HepG2 (cell line): Measurements from ENCODE around the gene SVIP. TPM values are rescaled to one million over a fixed set of nuclear protein-coding genes. Genes with fewer than 3 reads are reported as not detected.

Experiments
- AHR ChIP-seq: IDR thresholded peaks from 2 replicates; pipeline ENCODE4 v1.6.1; 2018; ENCODE audit warnings: missing genetic modification reagents, missing compliant biosample characterization
- ESRRA ChIP-seq: sonication (generic); formaldehyde crosslinking; IDR thresholded peaks from 2 replicates; pipeline ENCODE4 v1.5.1; 2020; ENCODE audit warnings: mild to moderate bottlenecking, low read depth, missing genetic modification reagents
- ETV5 ChIP-seq: IDR thresholded peaks from 2 replicates; pipeline ENCODE4 v1.6.1; 2018; ENCODE audit warnings: missing biosample characterization, missing genetic modification reagents, inconsistent platforms, borderline replicate concordance
- GLMP ChIP-seq: sonication (generic); formaldehyde crosslinking; IDR thresholded peaks from 2 replicates; pipeline ENCODE4 v1.9.0; 2021; ENCODE audit warnings: missing genetic modification reagents, mild to moderate bottlenecking, borderline replicate concordance
- IKZF5 ChIP-seq: IDR thresholded peaks from 2 replicates; pipeline ENCODE4 v1.6.1; 2018; ENCODE audit warnings: missing genetic modification reagents, mild to moderate bottlenecking, missing compliant biosample characterization
- KDM2A ChIP-seq: sonication (generic); formaldehyde crosslinking; IDR thresholded peaks from 2 replicates; pipeline ENCODE4 v1.4.0; 2020; ENCODE audit warnings: low read depth, missing genetic modification reagents, borderline replicate concordance
- SOX6 ChIP-seq, 2 experiments: fragments of 450-650 bp in 1 of 2; sonication (generic) in 1 of 2; formaldehyde crosslinking in 1 of 2; IDR thresholded peaks; 2 replicates each; pipeline versions ENCODE4 v1.4.0 to v1.6.1; 2017 to 2020; ENCODE audit warnings: antibody characterized with exemption in 1 of 2, mild to moderate bottlenecking in 1 of 2, missing genetic modification reagents in 1 of 2
- TARDBP ChIP-seq: sonication (generic); formaldehyde crosslinking; IDR thresholded peaks from 2 replicates; pipeline ENCODE4 v1.8.0; 2022; ENCODE audit warnings: mild to moderate bottlenecking, missing genetic modification reagents
- THAP11 ChIP-seq: IDR thresholded peaks from 2 replicates; pipeline ENCODE4 v1.6.1; 2016; ENCODE audit warnings: missing biosample characterization, missing genetic modification reagents
- TSC22D2 ChIP-seq: sonication (generic); formaldehyde crosslinking; IDR thresholded peaks from 2 replicates; pipeline ENCODE4 v1.5.1; 2020; ENCODE audit warnings: missing genetic modification reagents, mild to moderate bottlenecking, borderline replicate concordance
- ZIK1 ChIP-seq: sonication (generic); formaldehyde crosslinking; IDR thresholded peaks from 2 replicates; pipeline ENCODE4 v1.5.0; 2020; ENCODE audit warnings: mild to moderate bottlenecking, low read depth, missing genetic modification reagents, borderline replicate concordance
- ZNF354B ChIP-seq: sonication (generic); formaldehyde crosslinking; IDR thresholded peaks from 2 replicates; pipeline ENCODE4 v1.8.0; 2022; ENCODE audit warnings: mild to moderate bottlenecking, missing genetic modification reagents
- ZNF430 ChIP-seq: sonication (generic); formaldehyde crosslinking; IDR thresholded peaks from 2 replicates; pipeline ENCODE4 v1.9.0; 2021; ENCODE audit warnings: mild to moderate bottlenecking, missing genetic modification reagents
- ZNF83 ChIP-seq: sonication (generic); formaldehyde crosslinking; IDR thresholded peaks from 2 replicates; pipeline ENCODE4 v1.4.0; 2020; ENCODE audit warnings: missing genetic modification reagents, mild to moderate bottlenecking, borderline replicate concordance
- polyA plus RNA-seq, 8 experiments: library from polyadenylated mRNA; depleted of rRNA in 3 of 8; stranded (reverse) in 7 of 8; unstranded in 1 of 8; fragments of >200 nt; fragmentation: Illumina TruSeq in 4 of 8; extraction: Trizol in 4 of 8; gene quantifications; 2 replicates each; pipeline versions ENCODE4 v1.2.1 to v1.2.3, GENCODE V29; 2011 to 2016; ENCODE audit warnings: low read depth in 4 of 8, missing spikeins in 1 of 8, mixed read lengths in 1 of 8; ENCODE audit not compliant: insufficient read depth in 1 of 8
- total RNA-seq, 5 experiments: library from RNA; depleted of rRNA; stranded (reverse); fragments of >200 nt; fragmentation: Illumina TruSeq; extraction: Trizol; gene quantifications; 2 replicates each; pipeline ENCODE4 v1.2.3, GENCODE V29; 2016; ENCODE audit warnings: low read depth in 1 of 5
- TF ChIP-seq, protein P1 (sequence below): sonication (generic); formaldehyde crosslinking; IDR thresholded peaks from 2 replicates; pipeline ENCODE4 v1.8.0; 2022; ENCODE audit warnings: missing genetic modification reagents, mild to moderate bottlenecking, inconsistent platforms, borderline replicate concordance
- TF ChIP-seq, protein P2 (sequence below): IDR thresholded peaks from 2 replicates; pipeline ENCODE4 v1.6.1; 2012; ENCODE audit warnings: low read length, improper control_type of control experiment
- TF ChIP-seq, protein P3 (sequence below): sonication (generic); formaldehyde crosslinking; IDR thresholded peaks from 2 replicates; pipeline ENCODE4 v1.4.0; 2020; ENCODE audit warnings: missing genetic modification reagents, borderline replicate concordance

SVIP gene
- total and polyA plus RNA-seq, 2 of the 13 experiments (the other 11 are each of a cell fraction or from before 2014, with no cell fraction given): 6.3 to 27.2 TPM

DNA sequence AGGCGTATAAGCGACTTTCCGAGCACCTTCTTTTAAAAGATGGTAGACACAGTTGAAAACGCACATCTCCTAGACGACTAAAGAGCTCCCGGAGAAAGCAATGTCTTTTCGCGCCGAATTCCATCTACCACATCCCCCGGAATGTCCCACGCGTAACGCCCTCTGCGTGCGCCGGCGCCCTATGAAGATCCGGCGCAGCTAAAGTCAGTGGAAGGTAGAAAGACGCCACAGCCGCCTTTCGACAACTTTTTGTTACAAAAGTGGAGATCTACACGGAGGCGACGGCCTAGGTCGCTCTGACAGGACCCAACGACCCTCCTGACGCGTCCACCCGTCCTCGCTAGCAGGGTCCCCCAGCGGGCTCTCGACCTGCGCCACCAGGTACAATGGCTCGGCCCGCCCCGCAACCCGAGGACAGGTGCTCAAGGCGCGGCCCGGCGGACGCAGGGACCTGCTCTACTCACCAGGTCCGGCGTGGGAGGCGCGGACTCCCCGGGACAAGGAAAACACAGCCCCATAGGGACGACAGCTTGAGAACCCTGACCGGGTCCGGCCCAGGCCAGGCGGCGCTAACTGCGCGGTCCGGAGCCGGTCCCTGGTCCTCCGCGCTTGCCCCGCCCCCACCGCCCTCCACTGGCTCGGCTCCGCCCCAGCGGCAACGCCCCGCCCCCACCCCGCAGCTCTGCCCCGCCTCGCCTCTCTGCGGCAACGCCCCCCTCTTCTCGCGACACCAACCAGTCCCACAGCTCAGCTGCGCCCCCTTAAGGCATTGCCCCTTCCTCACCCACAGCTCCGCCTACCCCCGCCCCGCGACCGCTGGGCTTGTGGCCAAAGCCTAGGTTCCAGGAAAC lies at the start of gene SVIP (continued):
- TF ChIP-seq THAP11 (CRISPR knock-in tag) (peak; percentile 54), ZNF354B (CRISPR knock-in tag) (0 out of 2 replicates have a peak, but pooled peaks have one; percentile 68), GLMP (CRISPR knock-in tag) (no peak), ZNF83 (CRISPR knock-in tag) (0 out of 2 replicates have a peak, but pooled peaks have one; percentile 36), KDM2A (CRISPR knock-in tag) (peak; percentile 99), TSC22D2 (CRISPR knock-in tag) (peak; percentile 62; the same call in 1 of the 2 replicates), ESRRA (no peak), AHR (peak; percentile 58; the same call in 1 of the 2 replicates), ZNF430 (CRISPR knock-in tag) (peak; percentile 78; the same call in 1 of the 2 replicates), TARDBP (CRISPR knock-in tag) (peak; percentile 11; the same call in 1 of the 2 replicates), IKZF5 (CRISPR knock-in tag) (0 out of 2 replicates have a peak, but pooled peaks have one; percentile 59), ZIK1 (CRISPR knock-in tag) (0 out of 2 replicates have a peak, but pooled peaks have one; percentile 32), ETV5 (CRISPR knock-in tag) (peak; percentile 53; the same call in 1 of the 2 replicates), SOX6 (IDR thresholded peaks at IDR 0.05) (no peak), SOX6 (CRISPR knock-in tag; IDR thresholded peaks at IDR 0.05) (peak; percentile 44; the same call in 1 of the 2 replicates)
- TF ChIP-seq, protein P1, sequence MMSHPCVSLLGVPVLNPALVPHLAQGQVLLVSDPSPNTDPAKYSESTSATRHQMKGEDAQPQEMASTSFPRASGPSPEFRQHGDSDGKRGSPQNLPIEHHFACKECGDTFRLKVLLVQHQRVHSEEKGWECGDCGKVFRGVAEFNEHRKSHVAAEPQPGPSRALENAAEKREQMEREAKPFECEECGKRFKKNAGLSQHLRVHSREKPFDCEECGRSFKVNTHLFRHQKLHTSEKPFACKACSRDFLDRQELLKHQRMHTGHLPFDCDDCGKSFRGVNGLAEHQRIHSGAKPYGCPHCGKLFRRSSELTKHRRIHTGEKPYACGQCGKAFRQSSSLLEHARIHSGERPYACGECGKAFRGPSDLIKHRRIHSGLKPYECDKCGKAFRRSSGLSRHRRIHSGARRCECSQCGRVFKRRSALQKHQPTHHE (CRISPR knock-in tag): 0 out of 2 replicates have a peak, but pooled peaks have one; percentile 14
- TF ChIP-seq, protein P2, sequence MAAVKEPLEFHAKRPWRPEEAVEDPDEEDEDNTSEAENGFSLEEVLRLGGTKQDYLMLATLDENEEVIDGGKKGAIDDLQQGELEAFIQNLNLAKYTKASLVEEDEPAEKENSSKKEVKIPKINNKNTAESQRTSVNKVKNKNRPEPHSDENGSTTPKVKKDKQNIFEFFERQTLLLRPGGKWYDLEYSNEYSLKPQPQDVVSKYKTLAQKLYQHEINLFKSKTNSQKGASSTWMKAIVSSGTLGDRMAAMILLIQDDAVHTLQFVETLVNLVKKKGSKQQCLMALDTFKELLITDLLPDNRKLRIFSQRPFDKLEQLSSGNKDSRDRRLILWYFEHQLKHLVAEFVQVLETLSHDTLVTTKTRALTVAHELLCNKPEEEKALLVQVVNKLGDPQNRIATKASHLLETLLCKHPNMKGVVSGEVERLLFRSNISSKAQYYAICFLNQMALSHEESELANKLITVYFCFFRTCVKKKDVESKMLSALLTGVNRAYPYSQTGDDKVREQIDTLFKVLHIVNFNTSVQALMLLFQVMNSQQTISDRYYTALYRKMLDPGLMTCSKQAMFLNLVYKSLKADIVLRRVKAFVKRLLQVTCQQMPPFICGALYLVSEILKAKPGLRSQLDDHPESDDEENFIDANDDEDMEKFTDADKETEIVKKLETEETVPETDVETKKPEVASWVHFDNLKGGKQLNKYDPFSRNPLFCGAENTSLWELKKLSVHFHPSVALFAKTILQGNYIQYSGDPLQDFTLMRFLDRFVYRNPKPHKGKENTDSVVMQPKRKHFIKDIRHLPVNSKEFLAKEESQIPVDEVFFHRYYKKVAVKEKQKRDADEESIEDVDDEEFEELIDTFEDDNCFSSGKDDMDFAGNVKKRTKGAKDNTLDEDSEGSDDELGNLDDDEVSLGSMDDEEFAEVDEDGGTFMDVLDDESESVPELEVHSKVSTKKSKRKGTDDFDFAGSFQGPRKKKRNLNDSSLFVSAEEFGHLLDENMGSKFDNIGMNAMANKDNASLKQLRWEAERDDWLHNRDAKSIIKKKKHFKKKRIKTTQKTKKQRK: no peak
- TF ChIP-seq, protein P3, sequence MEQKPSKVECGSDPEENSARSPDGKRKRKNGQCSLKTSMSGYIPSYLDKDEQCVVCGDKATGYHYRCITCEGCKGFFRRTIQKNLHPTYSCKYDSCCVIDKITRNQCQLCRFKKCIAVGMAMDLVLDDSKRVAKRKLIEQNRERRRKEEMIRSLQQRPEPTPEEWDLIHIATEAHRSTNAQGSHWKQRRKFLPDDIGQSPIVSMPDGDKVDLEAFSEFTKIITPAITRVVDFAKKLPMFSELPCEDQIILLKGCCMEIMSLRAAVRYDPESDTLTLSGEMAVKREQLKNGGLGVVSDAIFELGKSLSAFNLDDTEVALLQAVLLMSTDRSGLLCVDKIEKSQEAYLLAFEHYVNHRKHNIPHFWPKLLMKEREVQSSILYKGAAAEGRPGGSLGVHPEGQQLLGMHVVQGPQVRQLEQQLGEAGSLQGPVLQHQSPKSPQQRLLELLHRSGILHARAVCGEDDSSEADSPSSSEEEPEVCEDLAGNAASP: peak; percentile 39; the same call in 1 of the 2 replicates
